NT2/D1 (cell line): Measurements from ENCODE around the gene LDLRAD4.

Experiments used
- SUZ12 ChIP-seq: IDR thresholded peaks from 2 replicates; pipeline ENCODE4 v1.6.1; 2011; ENCODE audit not compliant: insufficient read length, insufficient read depth; ENCODE audit errors: extremely low read depth
- YY1 ChIP-seq: IDR thresholded peaks from 2 replicates; pipeline ENCODE4 v1.6.1; 2011; ENCODE audit not compliant: insufficient read length, insufficient read depth
- ZNF274 ChIP-seq: IDR thresholded peaks from 2 replicates; pipeline ENCODE4 v1.6.1; 2011; ENCODE audit warnings: mild to moderate bottlenecking, low read depth, low read length

DNA sequence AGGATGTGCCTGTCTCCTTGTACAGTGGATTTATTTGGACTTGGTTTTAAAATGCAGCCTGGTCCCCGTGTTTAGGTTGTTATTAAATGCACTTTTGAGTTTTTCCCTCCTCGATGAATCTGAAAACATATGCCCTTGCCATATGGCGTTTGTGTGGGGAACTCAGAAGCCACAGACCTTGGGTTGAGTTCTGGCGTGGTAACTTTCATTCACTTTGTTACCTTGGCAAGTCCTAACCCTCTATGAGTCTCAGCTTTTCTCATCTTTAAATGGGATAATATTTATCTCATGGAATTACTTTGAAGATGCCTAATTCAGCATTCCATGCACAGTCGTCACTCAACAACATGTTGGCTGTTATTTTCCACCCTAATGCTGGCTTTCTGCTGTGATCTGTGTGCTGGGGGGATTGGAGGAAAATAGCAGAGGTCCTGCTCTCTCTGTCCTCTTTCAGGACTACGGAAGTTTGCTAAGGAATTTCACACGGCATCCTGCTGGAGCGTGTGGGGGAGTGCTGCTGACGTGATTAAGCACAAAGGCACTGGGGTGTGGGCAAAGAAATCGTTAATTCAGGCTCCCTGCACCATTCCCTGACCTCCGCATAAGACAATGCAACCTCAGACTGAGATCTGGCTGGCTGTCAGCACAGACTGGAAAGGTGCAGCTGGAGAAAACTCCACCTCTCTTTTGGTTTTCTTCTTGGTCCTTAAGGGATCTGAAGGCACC is 61.7 kb downstream of the LDLRAD4 start:
- TF ChIP-seq SUZ12 (no peak), YY1 (no peak), ZNF274 (no peak)
